Astrocyte (in vitro differentiated cells and primary cell): ENCODE results near the gene FBXO47. TPM values are rescaled to one million over a fixed set of nuclear protein-coding genes. Genes with fewer than 3 reads are reported as not detected.

Experiments used
- DNase-seq: peaks from one replicate; pipeline ENCODE4 v3.0.0-alpha.2; 2010; ENCODE audit warnings: low read depth
- FAIRE-seq: peaks from 2 replicates; lab custom pipeline; 2011; peaks lifted over from hg19 to GRCh38; lab: Jason Lieb, UNC
- H2AFZ ChIP-seq: 2 replicates; pipeline ENCODE4 v1.6.0; 2012; ENCODE audit warnings: low read depth, low read length, inconsistent platforms
- H3K27ac ChIP-seq: 2 replicates; pipeline ENCODE4 v1.5.1; 2011; ENCODE audit warnings: low read depth, low read length, inconsistent platforms
- H3K27me3 ChIP-seq: 2 replicates; pipeline ENCODE4 v1.6.0; 2011; ENCODE audit warnings: low read length, inconsistent platforms; ENCODE audit not compliant: insufficient read depth
- H3K36me3 ChIP-seq: 2 replicates; pipeline ENCODE4 v1.5.1; 2011; ENCODE audit warnings: low read length, inconsistent platforms; ENCODE audit not compliant: insufficient read depth
- H3K4me1 ChIP-seq: 2 replicates; pipeline ENCODE4 v1.5.1; 2011; ENCODE audit warnings: low read length, inconsistent platforms; ENCODE audit not compliant: insufficient read depth
- H3K4me2 ChIP-seq: 2 replicates; pipeline ENCODE4 v1.6.0; 2012; ENCODE audit warnings: low read length, inconsistent platforms
- H3K4me3 ChIP-seq: 2 replicates; pipeline ENCODE4 v1.5.1; 2011; ENCODE audit warnings: low read depth, mild to moderate bottlenecking, low read length, inconsistent platforms; ENCODE audit not compliant: insufficient read depth
- H3K79me2 ChIP-seq: 2 replicates; pipeline ENCODE4 v1.6.0; 2012; ENCODE audit warnings: mild to moderate bottlenecking, low read length, inconsistent platforms; ENCODE audit not compliant: insufficient read depth
- H3K9ac ChIP-seq: 2 replicates; pipeline ENCODE4 v1.6.0; 2012; ENCODE audit warnings: mild to moderate bottlenecking, low read length, inconsistent platforms
- H3K9me3 ChIP-seq: 2 replicates; pipeline ENCODE4 v1.5.1; 2012; ENCODE audit warnings: low read depth, mild to moderate bottlenecking, low read length, inconsistent platforms; ENCODE audit not compliant: insufficient read depth
- H4K20me1 ChIP-seq: 2 replicates; pipeline ENCODE4 v1.6.0; 2012; ENCODE audit warnings: low read length, inconsistent platforms; ENCODE audit not compliant: insufficient read depth
- H3K27ac Mint-ChIP-seq: one replicate; pipeline ENCODE4 v1.8.0; 2021; ENCODE audit warnings: mild to moderate bottlenecking, mixed read lengths; ENCODE audit not compliant: unreplicated experiment
- H3K27me3 Mint-ChIP-seq: one replicate; pipeline ENCODE4 v1.8.0; 2021; ENCODE audit warnings: low read depth, mixed read lengths; ENCODE audit not compliant: unreplicated experiment
- H3K36me3 Mint-ChIP-seq: one replicate; pipeline ENCODE4 v1.8.0; 2021; ENCODE audit warnings: low read depth, mixed read lengths; ENCODE audit not compliant: unreplicated experiment
- H3K4me1 Mint-ChIP-seq: one replicate; pipeline ENCODE4 v1.8.0; 2021; ENCODE audit warnings: low read depth, mixed read lengths; ENCODE audit not compliant: unreplicated experiment
- H3K4me3 Mint-ChIP-seq: one replicate; pipeline ENCODE4 v1.8.0; 2021; ENCODE audit warnings: mild to moderate bottlenecking, moderate library complexity, mixed read lengths; ENCODE audit not compliant: unreplicated experiment
- H3K9me3 Mint-ChIP-seq: one replicate; pipeline ENCODE4 v1.8.0; 2021; ENCODE audit warnings: mild to moderate bottlenecking, mixed read lengths; ENCODE audit not compliant: unreplicated experiment
- EZH2 ChIP-seq: IDR thresholded peaks from 2 replicates; pipeline ENCODE4 v1.6.1; 2012; ENCODE audit warnings: mild to moderate bottlenecking, low read length, inconsistent platforms; ENCODE audit not compliant: insufficient read depth
- total RNA-seq: library from RNA; stranded (reverse); gene quantifications from 2 replicates; pipeline ENCODE4 v1.2.1, GENCODE V29; 2021
- TF ChIP-seq, protein P1 (sequence below): IDR thresholded peaks from 2 replicates; pipeline ENCODE4 v1.5.1; 2011; ENCODE audit warnings: low read depth, mild to moderate bottlenecking, inconsistent platforms, low read length, moderate library complexity; ENCODE audit not compliant: insufficient read depth

Gene FBXO47
- total RNA-seq, 1 donor from 2014 or later = not detected

- Histone ChIP-seq H3K4me1 (no peaks in the 10 kb centered on the region), H3K9ac (no peak overlapping the region), H3K27me3 (no peaks in the 10 kb centered on the region), H4K20me1 (no peaks in the 10 kb centered on the region), H3K79me2 (no peaks in the 10 kb centered on the region), H2AFZ (no peak overlapping the region), H3K36me3 (no peaks in the 10 kb centered on the region), H3K4me2 (no peak overlapping the region), H3K9me3 (no peaks in the 10 kb centered on the region), H3K4me3 (no peak overlapping the region), H3K27ac (no peak overlapping the region)
- no peaks in the 10 kb centered on the region for H3K36me3 Mint-ChIP-seq
- DNase-seq = no peak
- no peak for TF ChIP-seq EZH2
- TF ChIP-seq, protein P1, sequence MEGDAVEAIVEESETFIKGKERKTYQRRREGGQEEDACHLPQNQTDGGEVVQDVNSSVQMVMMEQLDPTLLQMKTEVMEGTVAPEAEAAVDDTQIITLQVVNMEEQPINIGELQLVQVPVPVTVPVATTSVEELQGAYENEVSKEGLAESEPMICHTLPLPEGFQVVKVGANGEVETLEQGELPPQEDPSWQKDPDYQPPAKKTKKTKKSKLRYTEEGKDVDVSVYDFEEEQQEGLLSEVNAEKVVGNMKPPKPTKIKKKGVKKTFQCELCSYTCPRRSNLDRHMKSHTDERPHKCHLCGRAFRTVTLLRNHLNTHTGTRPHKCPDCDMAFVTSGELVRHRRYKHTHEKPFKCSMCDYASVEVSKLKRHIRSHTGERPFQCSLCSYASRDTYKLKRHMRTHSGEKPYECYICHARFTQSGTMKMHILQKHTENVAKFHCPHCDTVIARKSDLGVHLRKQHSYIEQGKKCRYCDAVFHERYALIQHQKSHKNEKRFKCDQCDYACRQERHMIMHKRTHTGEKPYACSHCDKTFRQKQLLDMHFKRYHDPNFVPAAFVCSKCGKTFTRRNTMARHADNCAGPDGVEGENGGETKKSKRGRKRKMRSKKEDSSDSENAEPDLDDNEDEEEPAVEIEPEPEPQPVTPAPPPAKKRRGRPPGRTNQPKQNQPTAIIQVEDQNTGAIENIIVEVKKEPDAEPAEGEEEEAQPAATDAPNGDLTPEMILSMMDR = no peak
- no peak overlapping the region for H3K27ac Mint-ChIP-seq
- no peak for FAIRE-seq
- no peaks in the 10 kb centered on the region for H3K27me3 Mint-ChIP-seq
- no peaks in the 10 kb centered on the region for H3K9me3 Mint-ChIP-seq
- no peak overlapping the region for H3K4me3 Mint-ChIP-seq
- no peaks in the 10 kb centered on the region for H3K4me1 Mint-ChIP-seq
Observed at GRCh38 chr17:38947189-38947588, 20.0 kb downstream of the FBXO47 start.

GRCh38 chr17:38943607-38944006, 23.6 kb downstream of the FBXO47 start:
- Histone ChIP-seq H3K9ac (no peak overlapping the region), H3K4me1 (no peaks in the 10 kb centered on the region), H3K79me2 (no peaks in the 10 kb centered on the region), H3K36me3 (no peaks in the 10 kb centered on the region), H3K9me3 (no peaks in the 10 kb centered on the region), H3K4me3 (no peak overlapping the region), H4K20me1 (no peaks in the 10 kb centered on the region), H3K27me3 (no peaks in the 10 kb centered on the region), H3K4me2 (no peak overlapping the region), H3K27ac (no peak overlapping the region), H2AFZ (no peak overlapping the region)
- Mint-ChIP-seq H3K27me3 (no peaks in the 10 kb centered on the region), H3K9me3 (no peaks in the 10 kb centered on the region), H3K36me3 (no peaks in the 10 kb centered on the region), H3K4me3 (no peak overlapping the region), H3K4me1 (no peaks in the 10 kb centered on the region), H3K27ac (no peak overlapping the region)
- DNase-seq (no peak), FAIRE-seq (no peak)
- TF ChIP-seq, protein P1 = no peak
- TF ChIP-seq EZH2 = no peak

DNA sequence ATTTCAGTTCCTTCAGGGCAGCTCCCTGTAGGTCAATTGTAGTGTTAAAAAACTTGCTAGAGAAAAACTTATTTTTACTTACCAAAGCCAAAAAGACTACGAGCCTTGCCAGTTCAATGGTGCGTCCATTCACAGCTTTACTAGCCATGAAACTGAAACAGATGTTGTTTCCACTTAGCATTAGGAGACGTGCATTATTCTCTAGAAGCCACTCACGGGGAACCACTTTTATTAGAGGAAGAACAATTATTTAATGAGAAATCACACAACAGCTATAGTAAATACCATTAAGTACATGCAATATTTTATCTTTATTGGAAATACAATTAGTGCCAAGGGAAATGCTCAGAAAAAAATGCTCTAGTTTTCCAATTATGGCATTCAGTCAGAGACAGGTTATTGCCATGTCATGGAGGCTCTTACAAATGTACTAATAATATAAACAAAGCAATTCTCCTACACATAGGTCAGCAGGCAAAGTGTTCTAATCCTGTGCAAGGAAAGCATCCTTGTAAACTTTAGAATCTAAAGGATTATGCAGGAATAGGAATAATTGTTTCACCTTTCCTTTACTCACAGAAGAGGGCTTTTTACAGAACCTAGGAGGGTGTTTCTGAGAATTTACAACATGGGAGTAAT, 24.4 kb downstream of the FBXO47 start:
- Histone ChIP-seq H2AFZ (no peak overlapping the region), H3K27me3 (no peaks in the 10 kb centered on the region)

More for the DNA sequence above, 24.4 kb downstream of the FBXO47 start:
- no peak overlapping the region for H3K27ac Mint-ChIP-seq
- H3K4me1 ChIP-seq = no peaks in the 10 kb centered on the region
- DNase-seq (no peak), FAIRE-seq (no peak)
- H3K79me2 ChIP-seq = no peaks in the 10 kb centered on the region
- H3K36me3 ChIP-seq = no peaks in the 10 kb centered on the region
- no peaks in the 10 kb centered on the region for H3K9me3 ChIP-seq
- no peaks in the 10 kb centered on the region for H3K9me3 Mint-ChIP-seq
- no peaks in the 10 kb centered on the region for H3K36me3 Mint-ChIP-seq
- H3K4me3 ChIP-seq = no peak overlapping the region
- no peaks in the 10 kb centered on the region for H3K4me1 Mint-ChIP-seq
- H3K27me3 Mint-ChIP-seq = no peaks in the 10 kb centered on the region
- H3K4me2 ChIP-seq = no peak overlapping the region
- no peak overlapping the region for H3K27ac ChIP-seq
- H3K4me3 Mint-ChIP-seq = no peak overlapping the region
- H3K9ac ChIP-seq = no peak overlapping the region
- no peaks in the 10 kb centered on the region for H4K20me1 ChIP-seq
- TF ChIP-seq EZH2 = no peak
